ENCODE results near the gene MCL1.
"Not testable (repeated sequence)": the region's sequence is repeated elsewhere in the genome, so short reads cannot be mapped to it uniquely, and the experiment has no call there.

MCL1 gene

DNA sequence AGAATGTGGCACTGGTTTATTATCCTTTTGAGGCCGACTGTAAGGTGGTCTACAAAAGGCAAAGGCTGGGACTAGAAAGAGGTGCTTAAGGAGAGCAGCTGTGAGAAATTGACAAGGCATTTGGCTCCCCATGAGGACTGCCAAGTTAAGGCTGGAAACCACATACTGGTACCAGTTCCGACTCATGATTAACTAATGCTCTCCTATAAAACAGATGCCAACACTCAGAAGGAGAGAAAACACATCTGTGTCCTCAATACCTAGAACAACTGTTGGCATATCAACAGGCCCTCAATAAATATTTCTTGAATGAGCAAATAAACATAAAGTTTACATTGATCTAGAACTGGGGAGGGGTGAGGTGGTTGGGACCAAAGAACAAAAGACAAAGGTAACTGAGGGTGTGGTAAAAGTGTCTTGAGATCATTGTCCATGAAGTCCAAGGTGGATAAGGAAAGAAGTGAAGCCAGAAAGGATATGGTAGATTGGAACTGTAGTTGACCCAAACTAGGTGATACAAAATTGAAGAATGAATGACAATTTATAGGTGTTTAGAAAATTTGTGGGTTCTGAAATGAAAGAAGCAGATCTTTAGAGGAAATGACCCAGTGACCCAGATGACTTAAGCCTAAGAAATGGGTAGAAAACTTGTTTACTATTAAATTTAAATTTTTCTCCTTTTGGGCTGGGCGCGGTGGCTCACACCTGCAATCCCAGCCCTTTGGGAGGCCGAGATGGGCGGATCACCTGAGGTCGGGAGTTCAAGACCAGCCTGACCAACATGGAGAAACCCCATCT, 16.9 kb upstream of the MCL1 start:
- POLR2A ChIA-PET: interaction anchor here (5.4 kb wide), 1 partner anchor 16 kb away, joined by 18 read pairs; the partner anchor contains the start of gene MCL1
- Histone ChIP-seq H3K4me1 (ENCODE audit: control insufficient read depth, insufficient read depth, low read length) (no peaks in the 10 kb centered on the region), H3K36me3 (ENCODE audit: control insufficient read depth in 2 of 2, insufficient read depth in 1 of 2, low read length in 2 of 2) (peaks cover 3 to 8% of the 10 kb centered on the region in 2 experiments; a peak in 2 of 3 replicates), H3K9me3 (ENCODE audit: control insufficient read depth, insufficient read depth, low read depth, low read length) (no peaks in the 10 kb centered on the region), H3K27ac (ENCODE audit: extremely low read depth, low read depth, low read length) (no peak overlapping the region), H3K4me3 (ENCODE audit: low read depth, low read length) (no peak overlapping the region)
- TF ChIP-seq ZNF654 (tag by site-specific recombination; IDR thresholded peaks at IDR 0.05; ENCODE audit: low read depth): no peak
- TF ChIP-seq SCRT1 (tag by site-specific recombination; IDR thresholded peaks at IDR 0.05; ENCODE audit: borderline replicate concordance): no peak
- TF ChIP-seq SALL2 (tag by site-specific recombination; IDR thresholded peaks at IDR 0.05; ENCODE audit: borderline replicate concordance): no peak
- TF ChIP-seq ZNF792 (tag by site-specific recombination; IDR thresholded peaks at IDR 0.05): no peak
- no peak for TF ChIP-seq ZNF19 (tag by site-specific recombination; IDR thresholded peaks at IDR 0.05; ENCODE audit: low read depth)
- TF ChIP-seq TRIM28 (IDR thresholded peaks at IDR 0.05; ENCODE audit: borderline replicate concordance, low read length): no peak
- TF ChIP-seq ZIC2 (tag by site-specific recombination; IDR thresholded peaks at IDR 0.05): no peak
- TF ChIP-seq ZNF596 (tag by site-specific recombination; IDR thresholded peaks at IDR 0.05): no peak
- TF ChIP-seq ZBTB48 (tag by site-specific recombination; IDR thresholded peaks at IDR 0.05): no peak
- no peak for TF ChIP-seq ZNF16 (tag by site-specific recombination; IDR thresholded peaks at IDR 0.05; ENCODE audit: low read depth)
- TF ChIP-seq ZNF621 (tag by site-specific recombination; IDR thresholded peaks at IDR 0.05): no peak
- no peak for TF ChIP-seq ZNF26 (tag by site-specific recombination; IDR thresholded peaks at IDR 0.05)
- TF ChIP-seq ZNF335 (tag by site-specific recombination; conservative IDR thresholded peaks at IDR 0.05): no peak
- no peak for TF ChIP-seq ZNF610 (tag by site-specific recombination; IDR thresholded peaks at IDR 0.05; ENCODE audit: borderline replicate concordance)
- no peak for TF ChIP-seq WT1 (tag by site-specific recombination; IDR thresholded peaks at IDR 0.05)
- CTCF ChIA-PET: interaction anchor here (1.2 kb wide), 1 partner anchor 26 kb away, joined by 5 read pairs; no protein-coding TSS in a partner anchor

GRCh38 chr1:150582371-150582770, 3.0 kb upstream of the MCL1 start:
- TF ChIP-seq ZNF792 (tag by site-specific recombination; IDR thresholded peaks at IDR 0.05) (no peak), ZNF600 (tag by site-specific recombination; IDR thresholded peaks at IDR 0.05) (0 out of 2 replicates have a peak, but pooled peaks have one; percentile 24), YY1 (tag by site-specific recombination; IDR thresholded peaks at IDR 0.05) (no peak)
- Histone ChIP-seq H3K27ac (ENCODE audit: extremely low read depth, low read depth, low read length) (no peak overlapping the region), H3K36me3 (ENCODE audit: control insufficient read depth in 2 of 2, insufficient read depth in 1 of 2, low read length in 2 of 2) (peaks cover 0 to 16% of the 10 kb centered on the region in 2 experiments; a peak in 2 of 3 replicates), H3K4me3 (ENCODE audit: low read depth, low read length) (no peak overlapping the region), H3K9me3 (ENCODE audit: control insufficient read depth, insufficient read depth, low read depth, low read length) (no peaks in the 10 kb centered on the region), H3K4me1 (ENCODE audit: control insufficient read depth, insufficient read depth, low read length) (no peaks in the 10 kb centered on the region)
- ChIA-PET POLR2A (interaction anchor here (0.9 to 2.4 kb wide), 2 partner anchors 11 to 22 kb away, joined by 4 to 6 read pairs; no protein-coding TSS in a partner anchor), CTCF (interaction anchor here (0.6 kb wide), 1 partner anchor 419 kb away, joined by 5 read pairs; no protein-coding TSS in a partner anchor)

DNA sequence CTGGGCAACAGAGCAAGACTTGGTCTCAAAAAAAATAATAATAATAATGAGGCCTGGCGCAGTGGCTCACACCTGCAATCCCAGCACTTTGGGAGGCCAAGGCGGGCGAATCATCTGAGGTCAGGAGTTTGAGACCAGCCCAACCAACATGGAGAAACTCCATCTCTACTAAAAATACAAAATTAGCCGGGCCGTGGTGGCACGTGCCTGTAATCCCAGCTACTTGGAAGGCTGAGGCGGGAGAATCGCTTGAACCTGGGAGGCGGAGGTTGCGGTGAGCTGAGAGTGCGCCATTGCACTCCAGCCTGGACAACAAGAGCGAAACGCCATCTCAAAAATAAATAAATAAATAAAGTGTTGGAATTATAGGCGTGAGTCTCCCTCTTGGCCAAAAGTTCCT, 2.6 kb upstream of the MCL1 start:
- ChIA-PET CTCF (interaction anchor here (0.6 kb wide), 1 partner anchor 419 kb away, joined by 5 read pairs; no protein-coding TSS in a partner anchor), POLR2A (interaction anchor here (0.9 to 3.7 kb wide), 3 partner anchors 11 to 22 kb away, joined by 4 to 18 read pairs (median 6); no protein-coding TSS in a partner anchor)
- not testable (repeated sequence) for H3K9me3 ChIP-seq (ENCODE audit: control insufficient read depth, insufficient read depth, low read depth, low read length); H3K4me1 ChIP-seq (ENCODE audit: control insufficient read depth, insufficient read depth, low read length); H3K27ac ChIP-seq (ENCODE audit: extremely low read depth, low read depth, low read length); H3K4me3 ChIP-seq (ENCODE audit: low read depth, low read length)
- peaks cover 0 to 20% of the 10 kb centered on the region in 2 experiments; a peak in 2 of 3 replicates for H3K36me3 ChIP-seq (ENCODE audit: control insufficient read depth in 2 of 2, insufficient read depth in 1 of 2, low read length in 2 of 2)

- H3K4me1 ChIP-seq (ENCODE audit: control insufficient read depth, insufficient read depth, low read length); H3K9me3 ChIP-seq (ENCODE audit: control insufficient read depth, insufficient read depth, low read depth, low read length); H3K4me3 ChIP-seq (ENCODE audit: low read depth, low read length); H3K27ac ChIP-seq (ENCODE audit: extremely low read depth, low read depth, low read length): not testable (repeated sequence)
- H3K36me3 ChIP-seq (ENCODE audit: control insufficient read depth in 2 of 2, insufficient read depth in 1 of 2, low read length in 2 of 2): peaks cover 0 to 25% of the 10 kb centered on the region in 2 experiments; a peak in 1 of 3 replicates
- ChIA-PET CTCF (interaction anchor here (14.0 kb wide), 1 partner anchor 22 kb away, joined by 135 read pairs; no protein-coding TSS in a partner anchor), POLR2A (interaction anchor here (1.0 to 3.7 kb wide), 3 partner anchors 13 to 21 kb away, joined by 4 to 18 read pairs (median 6); no protein-coding TSS in a partner anchor)
Observed at GRCh38 chr1:150581437-150581836, 2.0 kb upstream of the MCL1 start.

All from HEK293 (cell line).